Epithelial cell of proximal tubule (primary cell): ENCODE results near the gene NCKAP5. TPM values are rescaled to one million over a fixed set of nuclear protein-coding genes. Genes with fewer than 3 reads are reported as not detected.

Experiments used
- DNase-seq: peaks from one replicate; pipeline ENCODE4 v3.0.0-alpha.2; 2011; ENCODE audit warnings: low read depth
- H3K4me3 ChIP-seq: 2 replicates; pipeline ENCODE4 v1.5.1; 2011; ENCODE audit warnings: low read depth, mild to moderate bottlenecking, low read length
- CTCF ChIP-seq: conservative IDR thresholded peaks from 2 replicates; pipeline ENCODE4 v1.5.1; 2012; ENCODE audit warnings: low read depth, mild to moderate bottlenecking, low read length
- total RNA-seq: library from RNA; depleted of rRNA; stranded (reverse); fragments of >200 nt; gene quantifications from 2 replicates; pipeline ENCODE4 v1.2.3, GENCODE V29; 2015

Gene NCKAP5
- total RNA-seq, 1 donor from 2014 or later, result 0.69 TPM

GRCh38 chr2:133157141-133157540, 411.1 kb downstream of the NCKAP5 start:
- TF ChIP-seq CTCF, result no peak
- no peak overlapping the region for H3K4me3 ChIP-seq
- DNase-seq, result no peak

- H3K4me3 ChIP-seq, result no peak overlapping the region
- no peak for TF ChIP-seq CTCF
- DNase-seq, result no peak
Observed at GRCh38 chr2:133152801-133153200, 415.5 kb downstream of the NCKAP5 start.

GRCh38 chr2:133148187-133148586, 420.1 kb downstream of the NCKAP5 start:
- TF ChIP-seq CTCF, result no peak
- H3K4me3 ChIP-seq, result no peak overlapping the region
- DNase-seq, result no peak

DNA sequence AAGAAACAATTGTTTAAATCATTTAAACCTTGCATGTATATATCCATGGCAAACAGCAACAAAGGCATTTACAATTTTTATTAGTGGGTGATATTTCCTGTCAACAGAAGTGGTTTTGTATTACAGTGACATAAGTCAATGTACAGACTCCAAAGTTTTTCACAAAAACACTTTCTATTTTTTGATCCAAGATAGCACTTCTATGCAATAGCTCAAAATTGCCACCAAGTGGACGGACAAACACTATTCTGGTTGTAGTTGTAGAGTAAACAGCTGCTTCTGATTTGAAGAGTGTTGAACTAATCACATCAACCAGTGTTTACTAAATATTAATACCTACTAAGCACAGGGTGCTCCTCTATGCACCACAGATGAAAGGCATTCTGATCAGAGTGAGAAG, 421.4 kb downstream of the NCKAP5 start:
- peak; percentile 34 for TF ChIP-seq CTCF
- H3K4me3 ChIP-seq, result no peak overlapping the region
- no peak for DNase-seq

DNA sequence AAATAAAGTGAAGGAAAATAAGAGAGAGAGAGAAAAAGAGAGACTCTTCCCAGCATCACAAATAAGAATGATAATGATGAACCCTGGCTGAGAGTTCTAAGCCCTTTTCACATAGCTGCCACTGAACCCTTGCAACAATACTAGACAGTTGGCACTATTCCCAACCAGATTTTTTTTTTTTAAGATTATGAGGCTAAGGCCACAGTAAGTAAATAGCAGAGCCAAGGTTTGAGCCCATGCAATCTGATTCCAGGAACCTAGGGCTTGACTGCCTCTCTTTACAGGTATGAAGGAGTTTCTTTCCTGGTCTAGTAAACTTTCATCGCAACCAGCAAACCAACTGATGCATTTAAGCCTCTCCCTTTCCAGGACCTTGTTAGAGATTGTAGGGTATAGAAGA, 424.6 kb downstream of the NCKAP5 start:
- no peak overlapping the region for H3K4me3 ChIP-seq
- no peak for TF ChIP-seq CTCF
- DNase-seq, result no peak

GRCh38 chr2:133142087-133142486, 426.2 kb downstream of the NCKAP5 start:
- no peak overlapping the region for H3K4me3 ChIP-seq
- TF ChIP-seq CTCF, result no peak
- no peak for DNase-seq

- TF ChIP-seq CTCF, result no peak
- no peak overlapping the region for H3K4me3 ChIP-seq
- DNase-seq, result no peak
Observed at GRCh38 chr2:133140620-133141019, 427.6 kb downstream of the NCKAP5 start.
